Hepatic stellate cell (primary cell): ENCODE measurements around the gene CYTH1.
"Not testable (repeated sequence)": the region's sequence is repeated elsewhere in the genome, so short reads cannot be mapped to it uniquely, and the experiment has no call there.

Experiments used
- DNase-seq: peaks from one replicate; pipeline ENCODE4 v3.0.0; 2011; ENCODE audit warnings: low spot score

The CYTH1 gene

GRCh38 chr17:78788451-78788850, 6.4 kb upstream of the CYTH1 start:
- no peak for DNase-seq

GRCh38 chr17:78787444-78787843, 5.4 kb upstream of the CYTH1 start:
- no peak for DNase-seq

GRCh38 chr17:78785663-78786057, 3.6 kb upstream of the CYTH1 start:
- DNase-seq, result no peak

- DNase-seq, result no peak
Observed at GRCh38 chr17:78785011-78785662, 3.1 kb upstream of the CYTH1 start.

GRCh38 chr17:78784352-78784751, 2.3 kb upstream of the CYTH1 start:
- no peak for DNase-seq

GRCh38 chr17:78783711-78784324, 1.7 kb upstream of the CYTH1 start:
- DNase-seq, result no peak

- DNase-seq, result no peak
Observed at GRCh38 chr17:78781104-78781892, 775 bp downstream of the CYTH1 start.

- no peak for DNase-seq
Observed at GRCh38 chr17:78780335-78780734, 1.7 kb downstream of the CYTH1 start.

- DNase-seq, result no peak
Observed at GRCh38 chr17:78779850-78780249, 2.2 kb downstream of the CYTH1 start.

- not testable (repeated sequence) for DNase-seq
Observed at GRCh38 chr17:78779286-78779651, 2.8 kb downstream of the CYTH1 start.

- no peak for DNase-seq
Observed at GRCh38 chr17:78777881-78778280, 4.2 kb downstream of the CYTH1 start.

- DNase-seq, result no peak
Observed at GRCh38 chr17:78774956-78775571, 7.0 kb downstream of the CYTH1 start.

GRCh38 chr17:78774453-78774852, 7.6 kb downstream of the CYTH1 start:
- no peak for DNase-seq

GRCh38 chr17:78771758-78772382, 10.2 kb downstream of the CYTH1 start:
- DNase-seq, result no peak

GRCh38 chr17:78769196-78769773, 12.8 kb downstream of the CYTH1 start:
- DNase-seq, result no peak

GRCh38 chr17:78767806-78768205, 14.3 kb downstream of the CYTH1 start:
- no peak for DNase-seq

- DNase-seq, result no peak
Observed at GRCh38 chr17:78766743-78767294, 15.3 kb downstream of the CYTH1 start.

- no peak for DNase-seq
Observed at GRCh38 chr17:78766225-78766624, 15.8 kb downstream of the CYTH1 start.

GRCh38 chr17:78765821-78766220, 16.3 kb downstream of the CYTH1 start:
- no peak for DNase-seq

GRCh38 chr17:78764871-78765270, 17.2 kb downstream of the CYTH1 start:
- DNase-seq, result no peak

GRCh38 chr17:78763561-78763960, 18.5 kb downstream of the CYTH1 start:
- no peak for DNase-seq
